Measurements from ENCODE around the gene DYTN. TPM values are rescaled to one million over a fixed set of nuclear protein-coding genes. Genes with fewer than 3 reads are reported as not detected.

Gene DYTN
- polyA plus RNA-seq, 1 donor from 2014 or later, result not detected

- Histone ChIP-seq H3K4me2 (ENCODE audit: low read length) (no peak overlapping the region), H3K36me3 (ENCODE audit: insufficient read depth, low read length) (no peaks in the 10 kb centered on the region), H3F3A (ENCODE audit: insufficient read depth, low read length, poor library complexity, severe bottlenecking) (no peaks in the 10 kb centered on the region), H4K20me1 (ENCODE audit: insufficient read depth) (no peaks in the 10 kb centered on the region), H3K9me2 (ENCODE audit: insufficient read depth, low read length) (no peaks in the 10 kb centered on the region), H2AFZ (ENCODE audit: low read depth, low read length) (no peak overlapping the region), H3K27me3 (ENCODE audit: insufficient read depth, low read depth, low read length) (no peaks in the 10 kb centered on the region), H3K9me3 (ENCODE audit: low read length) (no peaks in the 10 kb centered on the region), H3K27ac (ENCODE audit: low read length) (no peak overlapping the region), H3K9ac (ENCODE audit: low read length) (no peak overlapping the region), H3K4me3 (ENCODE audit: low read length) (no peak overlapping the region), H3K79me2 (replicated peaks; ENCODE audit: insufficient read depth, low read length) (no peaks in the 10 kb centered on the region)
- TF ChIP-seq RAD21 (conservative IDR thresholded peaks at IDR 0.05) (no peak), MXI1 (conservative IDR thresholded peaks at IDR 0.05; ENCODE audit: poor library complexity, severe bottlenecking) (no peak), POLR2AphosphoS5 (IDR thresholded peaks at IDR 0.05) (no peak), SMC3 (conservative IDR thresholded peaks at IDR 0.05; ENCODE audit: poor library complexity) (no peak), EZH2 (IDR thresholded peaks at IDR 0.05; ENCODE audit: borderline replicate concordance, insufficient read depth, low read length, poor library complexity, severe bottlenecking) (no peak), TAF1 (IDR thresholded peaks at IDR 0.05; ENCODE audit: low read depth) (no peak), REST (IDR thresholded peaks at IDR 0.05; ENCODE audit: borderline replicate concordance) (no peak), EP300 (conservative IDR thresholded peaks at IDR 0.05; ENCODE audit: poor library complexity, severe bottlenecking) (no peak)
- TF ChIP-seq, protein P1, sequence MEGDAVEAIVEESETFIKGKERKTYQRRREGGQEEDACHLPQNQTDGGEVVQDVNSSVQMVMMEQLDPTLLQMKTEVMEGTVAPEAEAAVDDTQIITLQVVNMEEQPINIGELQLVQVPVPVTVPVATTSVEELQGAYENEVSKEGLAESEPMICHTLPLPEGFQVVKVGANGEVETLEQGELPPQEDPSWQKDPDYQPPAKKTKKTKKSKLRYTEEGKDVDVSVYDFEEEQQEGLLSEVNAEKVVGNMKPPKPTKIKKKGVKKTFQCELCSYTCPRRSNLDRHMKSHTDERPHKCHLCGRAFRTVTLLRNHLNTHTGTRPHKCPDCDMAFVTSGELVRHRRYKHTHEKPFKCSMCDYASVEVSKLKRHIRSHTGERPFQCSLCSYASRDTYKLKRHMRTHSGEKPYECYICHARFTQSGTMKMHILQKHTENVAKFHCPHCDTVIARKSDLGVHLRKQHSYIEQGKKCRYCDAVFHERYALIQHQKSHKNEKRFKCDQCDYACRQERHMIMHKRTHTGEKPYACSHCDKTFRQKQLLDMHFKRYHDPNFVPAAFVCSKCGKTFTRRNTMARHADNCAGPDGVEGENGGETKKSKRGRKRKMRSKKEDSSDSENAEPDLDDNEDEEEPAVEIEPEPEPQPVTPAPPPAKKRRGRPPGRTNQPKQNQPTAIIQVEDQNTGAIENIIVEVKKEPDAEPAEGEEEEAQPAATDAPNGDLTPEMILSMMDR (IDR thresholded peaks at IDR 0.05; ENCODE audit: poor library complexity, severe bottlenecking), result no peak
Measured at GRCh38 chr2:206683546-206683945, 34.6 kb downstream of the DYTN start.

- H2AFZ ChIP-seq (ENCODE audit: low read depth, low read length), result no peak overlapping the region
- H3K36me3 ChIP-seq (ENCODE audit: insufficient read depth, low read length), result no peaks in the 10 kb centered on the region
- no peaks in the 10 kb centered on the region for H3K27me3 ChIP-seq (ENCODE audit: insufficient read depth, low read depth, low read length)
- no peak overlapping the region for H3K27ac ChIP-seq (ENCODE audit: low read length)
- no peaks in the 10 kb centered on the region for H3K9me2 ChIP-seq (ENCODE audit: insufficient read depth, low read length)
- H4K20me1 ChIP-seq (ENCODE audit: insufficient read depth), result no peaks in the 10 kb centered on the region
- no peaks in the 10 kb centered on the region for H3K79me2 ChIP-seq (replicated peaks; ENCODE audit: insufficient read depth, low read length)
- TF ChIP-seq POLR2AphosphoS5 (IDR thresholded peaks at IDR 0.05) (no peak), RAD21 (conservative IDR thresholded peaks at IDR 0.05) (no peak), TAF1 (IDR thresholded peaks at IDR 0.05; ENCODE audit: low read depth) (no peak), MXI1 (conservative IDR thresholded peaks at IDR 0.05; ENCODE audit: poor library complexity, severe bottlenecking) (no peak)
- TF ChIP-seq, protein P1 (IDR thresholded peaks at IDR 0.05; ENCODE audit: poor library complexity, severe bottlenecking), result no peak
- H3K4me3 ChIP-seq (ENCODE audit: low read length), result no peak overlapping the region
- H3K9me3 ChIP-seq (ENCODE audit: low read length), result no peaks in the 10 kb centered on the region
- H3K4me2 ChIP-seq (ENCODE audit: low read length), result no peak overlapping the region
- no peaks in the 10 kb centered on the region for H3F3A ChIP-seq (ENCODE audit: insufficient read depth, low read length, poor library complexity, severe bottlenecking)
- no peak overlapping the region for H3K9ac ChIP-seq (ENCODE audit: low read length)
Measured at GRCh38 chr2:206670531-206671319, 47.5 kb downstream of the DYTN start.
